ENCODE results near the gene LARP4. TPM values are rescaled to one million over a fixed set of nuclear protein-coding genes. Genes with fewer than 3 reads are reported as not detected.

Gene LARP4
- polyA plus RNA-seq, 1 donor from 2014 or later: 17.8 TPM

- no peaks in the 10 kb centered on the region for H3F3A ChIP-seq (ENCODE audit: insufficient read depth, low read length, poor library complexity, severe bottlenecking)
- peak within 1 kb of the TSS; percentile 93 for H3K9ac ChIP-seq (ENCODE audit: low read length)
- no peaks in the 10 kb centered on the region for H3K36me3 ChIP-seq (ENCODE audit: insufficient read depth, low read length)
- no peaks in the 10 kb centered on the region for H3K9me3 ChIP-seq (ENCODE audit: low read length)
- H3K4me3 ChIP-seq (ENCODE audit: low read length): peak within 1 kb of the TSS; percentile 71
- TF ChIP-seq EP300 (conservative IDR thresholded peaks at IDR 0.05; ENCODE audit: poor library complexity, severe bottlenecking) (peak; percentile 21), TAF1 (IDR thresholded peaks at IDR 0.05; ENCODE audit: low read depth) (peak; percentile 97), CTCF (IDR thresholded peaks at IDR 0.05; ENCODE audit: poor library complexity, severe bottlenecking) (peak; percentile 99), EZH2 (IDR thresholded peaks at IDR 0.05; ENCODE audit: borderline replicate concordance, insufficient read depth, low read length, poor library complexity, severe bottlenecking) (no peak), RAD21 (conservative IDR thresholded peaks at IDR 0.05) (peak; percentile 99), SMC3 (conservative IDR thresholded peaks at IDR 0.05; ENCODE audit: poor library complexity) (peak; percentile 96), POLR2AphosphoS5 (IDR thresholded peaks at IDR 0.05) (peak; percentile 95), REST (IDR thresholded peaks at IDR 0.05; ENCODE audit: borderline replicate concordance) (peak; percentile 82), MXI1 (conservative IDR thresholded peaks at IDR 0.05; ENCODE audit: poor library complexity, severe bottlenecking) (peak; percentile 76)
- peaks cover 49% of the 10 kb centered on the region for H3K79me2 ChIP-seq (replicated peaks; ENCODE audit: insufficient read depth, low read length)
- peak within 1 kb of the TSS; percentile 89 for H3K27ac ChIP-seq (ENCODE audit: low read length)
- no peaks in the 10 kb centered on the region for H3K27me3 ChIP-seq (ENCODE audit: insufficient read depth, low read depth, low read length)
- H3K9me2 ChIP-seq (ENCODE audit: insufficient read depth, low read length): no peaks in the 10 kb centered on the region
- peaks cover 4% of the 10 kb centered on the region for H4K20me1 ChIP-seq (ENCODE audit: insufficient read depth)
- peak within 1 kb of the TSS; percentile 99 for H3K4me2 ChIP-seq (ENCODE audit: low read length)
- peak within 1 kb of the TSS; percentile 63 for H2AFZ ChIP-seq (ENCODE audit: low read depth, low read length)
Observed at GRCh38 chr12:50504798-50505674, 104.4 kb downstream of the LARP4 start, which contains the start of gene DIP2B. TSS of gene DIP2B (plus strand) at chr12:50504985. CDS start at chr12:50505141, 156 bp downstream.

GRCh38 chr12:50505675-50506530 is 105.2 kb downstream of the LARP4 start:
- Histone ChIP-seq H3K9ac (ENCODE audit: low read length) (peak overlapping the region; percentile 93), H3K9me2 (ENCODE audit: insufficient read depth, low read length) (no peaks in the 10 kb centered on the region), H3K4me3 (ENCODE audit: low read length) (peak overlapping the region; percentile 71), H3K27ac (ENCODE audit: low read length) (peak overlapping the region; percentile 89), H3K4me2 (ENCODE audit: low read length) (peak overlapping the region; percentile 99), H2AFZ (ENCODE audit: low read depth, low read length) (peak overlapping the region; percentile 63), H3K9me3 (ENCODE audit: low read length) (no peaks in the 10 kb centered on the region), H3K27me3 (ENCODE audit: insufficient read depth, low read depth, low read length) (no peaks in the 10 kb centered on the region), H3K36me3 (ENCODE audit: insufficient read depth, low read length) (no peaks in the 10 kb centered on the region), H3F3A (ENCODE audit: insufficient read depth, low read length, poor library complexity, severe bottlenecking) (no peaks in the 10 kb centered on the region), H3K79me2 (replicated peaks; ENCODE audit: insufficient read depth, low read length) (peaks cover 55% of the 10 kb centered on the region), H4K20me1 (ENCODE audit: insufficient read depth) (peaks cover 4% of the 10 kb centered on the region)
- TF ChIP-seq EZH2 (IDR thresholded peaks at IDR 0.05; ENCODE audit: borderline replicate concordance, insufficient read depth, low read length, poor library complexity, severe bottlenecking): no peak
- TF ChIP-seq SMC3 (conservative IDR thresholded peaks at IDR 0.05; ENCODE audit: poor library complexity): no peak
- no peak for TF ChIP-seq RAD21 (conservative IDR thresholded peaks at IDR 0.05)
- TF ChIP-seq POLR2AphosphoS5 (IDR thresholded peaks at IDR 0.05): no peak
- no peak for TF ChIP-seq MXI1 (conservative IDR thresholded peaks at IDR 0.05; ENCODE audit: poor library complexity, severe bottlenecking)

All from neural cell (in vitro differentiated cells).